Suprapubic skin (tissue), 4 donors: ENCODE measurements around the gene PTOV1. TPM values are rescaled to one million over a fixed set of nuclear protein-coding genes. Genes with fewer than 3 reads are reported as not detected.

ENCODE experiments used
- DNase-seq, 2 donors: peaks; one replicate each; pipeline ENCODE4 v3.0.0-alpha.2; 2019; ENCODE audit warnings: low spot score in 2 of 2
- H3K27ac ChIP-seq: fragments of 200-600 bp; sonication (generic); one replicate; pipeline ENCODE4 v1.5.1; 2019
- H3K27me3 ChIP-seq: fragments of 200-600 bp; sonication (generic); one replicate; pipeline ENCODE4 v1.5.1; 2019
- H3K36me3 ChIP-seq: fragments of 200-600 bp; sonication (generic); one replicate; pipeline ENCODE4 v1.5.1; 2019
- H3K4me1 ChIP-seq: fragments of 200-600 bp; sonication (generic); one replicate; pipeline ENCODE4 v1.5.1; 2019
- H3K4me3 ChIP-seq: fragments of 200-600 bp; sonication (generic); one replicate; pipeline ENCODE4 v1.5.1; 2019; ENCODE audit warnings: mild to moderate bottlenecking
- H3K9me3 ChIP-seq: fragments of 200-600 bp; sonication (generic); one replicate; pipeline ENCODE4 v1.5.1; 2019
- CTCF ChIP-seq, 2 donors: fragments of 200-600 bp in 1 of 2; fragments of 450-650 bp in 1 of 2; sonication (generic) in 1 of 2; IDR thresholded peaks; one replicate each; pipeline ENCODE4 v1.5.1; 2016 to 2019; ENCODE audit warnings: antibody characterized with exemption in 2 of 2, mild to moderate bottlenecking in 1 of 2, moderate library complexity in 1 of 2
- EP300 ChIP-seq: sonication (generic); formaldehyde crosslinking; IDR thresholded peaks from one replicate; pipeline ENCODE4 v1.6.1; 2017; ENCODE audit warnings: antibody characterized with exemption
- POLR2A ChIP-seq, 2 donors: fragments of 450-650 bp; IDR thresholded peaks; one replicate each; pipeline ENCODE4 v1.6.1; 2017; ENCODE audit warnings: antibody characterized with exemption in 2 of 2, mild to moderate bottlenecking in 2 of 2, moderate library complexity in 2 of 2
- POLR2AphosphoS5 ChIP-seq, 3 donors: sonication (generic); formaldehyde crosslinking; IDR thresholded peaks; one replicate each; pipeline ENCODE4 v1.6.1; 2017; ENCODE audit warnings: antibody characterized with exemption in 3 of 3
- WGBS: methylation state at CpG from one replicate; pipeline ENCODE4 v1.1.5; 2018; 5-methylcytosine and 5-hydroxymethylcytosine counted together
- total RNA-seq, 4 donors: library from RNA; depleted of rRNA; stranded (reverse); fragments of >200 nt; gene quantifications; one replicate each; pipeline ENCODE4 v1.1.0, GENCODE V29; 2016

PTOV1 gene
- total RNA-seq, 4 donors from 2014 or later = 82.2 to 147 (median 91.2) TPM

- peaks cover 70% of the 10 kb centered on the region for H3K36me3 ChIP-seq
- no peaks in the 10 kb centered on the region for H3K9me3 ChIP-seq
- TF ChIP-seq EP300 = no peak
- no peak for TF ChIP-seq POLR2A (IDR thresholded peaks at IDR 0.05)
- TF ChIP-seq POLR2AphosphoS5 (IDR thresholded peaks at IDR 0.05) = no peak
- no peak for TF ChIP-seq CTCF (IDR thresholded peaks at IDR 0.05)
- no peak overlapping the region for H3K4me3 ChIP-seq
- peak in 1 of 2 donors; percentile 70 for DNase-seq
- H3K27ac ChIP-seq = peak overlapping the region; percentile 73
- H3K27me3 ChIP-seq = no peaks in the 10 kb centered on the region
- H3K4me1 ChIP-seq = peaks cover 34% of the 10 kb centered on the region
- WGBS = 77% methylated on average over 33 of the region's 60 CpGs
Measured at GRCh38 chr19:49861541-49862378, 10.8 kb downstream of the PTOV1 start.

GRCh38 chr19:49862391-49863253, 11.7 kb downstream of the PTOV1 start:
- H3K9me3 ChIP-seq = no peaks in the 10 kb centered on the region
- H3K27ac ChIP-seq = no peak overlapping the region
- H3K27me3 ChIP-seq = no peaks in the 10 kb centered on the region
- TF ChIP-seq EP300 (no peak), POLR2AphosphoS5 (IDR thresholded peaks at IDR 0.05) (no peak), POLR2A (IDR thresholded peaks at IDR 0.05) (no peak), CTCF (IDR thresholded peaks at IDR 0.05) (no peak)
- H3K36me3 ChIP-seq = peaks cover 61% of the 10 kb centered on the region
- H3K4me1 ChIP-seq = peaks cover 38% of the 10 kb centered on the region
- H3K4me3 ChIP-seq = no peak overlapping the region
- peak in 1 of 2 donors; percentile 68 for DNase-seq
- WGBS = 83% methylated on average over 38 of the region's 49 CpGs

- peaks cover 46% of the 10 kb centered on the region for H3K4me1 ChIP-seq
- H3K9me3 ChIP-seq = no peaks in the 10 kb centered on the region
- DNase-seq = peak in 1 of 2 donors; percentile 64
- no peak overlapping the region for H3K4me3 ChIP-seq
- no peak overlapping the region for H3K27ac ChIP-seq
- H3K27me3 ChIP-seq = no peaks in the 10 kb centered on the region
- WGBS = 92% methylated on average over 21 of the region's 24 CpGs
- TF ChIP-seq CTCF (IDR thresholded peaks at IDR 0.05) = no peak
- no peak for TF ChIP-seq POLR2AphosphoS5 (IDR thresholded peaks at IDR 0.05)
- no peak for TF ChIP-seq EP300
- no peak for TF ChIP-seq POLR2A (IDR thresholded peaks at IDR 0.05)
- H3K36me3 ChIP-seq = peaks cover 54% of the 10 kb centered on the region
Measured at GRCh38 chr19:49863254-49863934, 12.4 kb downstream of the PTOV1 start.

- no peak overlapping the region for H3K27ac ChIP-seq
- H3K36me3 ChIP-seq = peaks cover 48% of the 10 kb centered on the region
- H3K27me3 ChIP-seq = no peaks in the 10 kb centered on the region
- 95% methylated on average over 15 of the region's 17 CpGs for WGBS
- H3K4me3 ChIP-seq = no peak overlapping the region
- no peaks in the 10 kb centered on the region for H3K9me3 ChIP-seq
- peak in 1 of 2 donors; percentile 64 for DNase-seq
- H3K4me1 ChIP-seq = peaks cover 51% of the 10 kb centered on the region
- TF ChIP-seq POLR2A (IDR thresholded peaks at IDR 0.05) = no peak
- TF ChIP-seq EP300 = no peak
- no peak for TF ChIP-seq POLR2AphosphoS5 (IDR thresholded peaks at IDR 0.05)
- TF ChIP-seq CTCF (IDR thresholded peaks at IDR 0.05) = no peak
Measured at GRCh38 chr19:49863935-49864320, 13.0 kb downstream of the PTOV1 start.
